Measurements from ENCODE around the gene ITGA11.

ITGA11 gene

DNA sequence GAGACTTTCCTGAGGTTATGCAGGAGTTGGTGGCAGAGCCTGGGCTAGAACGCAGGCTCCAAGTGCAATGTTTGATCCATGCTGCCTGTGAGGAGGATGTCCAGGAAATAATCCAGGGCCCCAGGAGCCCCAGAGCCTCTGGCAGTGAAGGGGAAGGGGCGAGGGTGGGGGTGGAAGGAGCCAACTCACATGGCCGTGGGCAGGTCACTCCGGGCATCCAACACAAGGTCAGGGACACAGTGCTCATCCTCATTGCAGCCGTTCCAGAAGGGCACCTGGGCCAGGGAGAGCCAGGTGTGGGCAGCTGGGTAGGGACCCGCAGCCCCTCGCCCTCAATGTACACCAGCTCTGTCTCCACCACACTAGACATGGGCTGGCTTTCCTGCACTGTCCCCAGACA, 110.7 kb downstream of the ITGA11 start:
- DNase-seq = no peak

DNA sequence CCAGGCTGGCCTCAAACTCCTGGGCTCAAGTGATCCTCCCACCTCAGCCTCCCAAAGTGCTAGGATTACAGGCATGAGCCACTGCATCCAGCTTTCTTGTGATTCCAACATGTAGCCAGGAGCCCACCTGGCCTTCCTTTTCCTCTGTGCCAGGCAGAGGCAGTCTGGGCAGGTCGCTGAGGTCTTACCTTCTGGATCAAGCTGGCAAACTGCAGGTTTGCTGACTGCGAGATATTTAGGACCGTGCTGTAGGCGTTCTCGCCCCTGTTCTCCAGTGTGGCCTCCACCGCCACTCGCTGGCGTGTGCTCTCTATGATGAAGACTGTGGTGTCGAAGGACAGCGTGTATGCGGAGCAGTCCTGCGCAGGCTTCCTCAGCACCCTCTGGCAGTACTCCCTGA, 112.0 kb downstream of the ITGA11 start:
- DNase-seq = no peak

DNA sequence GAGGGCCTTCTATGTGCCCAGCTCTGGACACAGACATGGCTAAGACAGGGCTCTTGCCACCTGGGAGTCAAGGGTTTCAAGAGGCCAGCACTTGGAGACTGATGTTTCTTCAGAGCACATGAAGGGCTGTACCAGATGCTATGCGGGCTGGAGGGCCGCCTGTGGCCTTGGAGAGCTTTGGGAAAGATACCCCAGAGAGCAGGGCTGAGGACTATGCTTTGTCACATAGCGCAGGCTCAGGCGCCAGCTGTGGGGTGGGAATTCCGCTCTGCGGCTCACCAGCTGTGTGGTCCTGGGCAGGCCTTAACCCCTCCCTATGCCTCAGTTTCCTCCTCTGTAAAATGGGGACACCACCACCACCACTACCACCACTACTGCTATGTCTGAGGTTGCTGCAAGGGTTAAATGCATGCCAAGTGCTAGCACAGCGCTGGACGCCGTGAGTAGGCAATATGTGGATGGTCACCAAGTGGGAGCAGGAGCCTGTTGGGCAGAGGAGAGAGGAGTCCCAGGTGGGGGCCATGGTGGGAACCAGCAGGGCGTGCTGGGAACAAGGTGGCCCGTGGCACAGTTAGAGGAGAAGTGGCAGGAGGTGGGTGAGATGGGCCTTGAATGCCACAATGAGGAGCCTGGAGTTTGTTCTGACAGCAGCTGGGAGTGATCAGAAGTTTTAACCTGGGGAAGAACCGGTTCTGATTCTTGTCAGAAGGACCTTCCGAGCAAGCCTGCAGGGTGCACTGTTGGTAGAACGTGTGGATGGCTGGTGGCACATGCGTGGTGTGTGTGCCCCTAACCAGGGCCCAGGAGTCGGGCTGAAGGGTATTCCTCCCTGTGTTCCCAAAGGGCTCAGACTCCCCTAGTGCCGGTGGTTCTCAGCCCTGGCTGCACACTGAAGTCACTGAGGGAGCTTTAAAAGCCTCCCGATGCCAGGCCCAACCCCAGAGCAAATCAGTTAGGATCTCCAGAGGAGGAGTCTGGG, 112.7 kb downstream of the ITGA11 start:
- no peak for DNase-seq

DNA sequence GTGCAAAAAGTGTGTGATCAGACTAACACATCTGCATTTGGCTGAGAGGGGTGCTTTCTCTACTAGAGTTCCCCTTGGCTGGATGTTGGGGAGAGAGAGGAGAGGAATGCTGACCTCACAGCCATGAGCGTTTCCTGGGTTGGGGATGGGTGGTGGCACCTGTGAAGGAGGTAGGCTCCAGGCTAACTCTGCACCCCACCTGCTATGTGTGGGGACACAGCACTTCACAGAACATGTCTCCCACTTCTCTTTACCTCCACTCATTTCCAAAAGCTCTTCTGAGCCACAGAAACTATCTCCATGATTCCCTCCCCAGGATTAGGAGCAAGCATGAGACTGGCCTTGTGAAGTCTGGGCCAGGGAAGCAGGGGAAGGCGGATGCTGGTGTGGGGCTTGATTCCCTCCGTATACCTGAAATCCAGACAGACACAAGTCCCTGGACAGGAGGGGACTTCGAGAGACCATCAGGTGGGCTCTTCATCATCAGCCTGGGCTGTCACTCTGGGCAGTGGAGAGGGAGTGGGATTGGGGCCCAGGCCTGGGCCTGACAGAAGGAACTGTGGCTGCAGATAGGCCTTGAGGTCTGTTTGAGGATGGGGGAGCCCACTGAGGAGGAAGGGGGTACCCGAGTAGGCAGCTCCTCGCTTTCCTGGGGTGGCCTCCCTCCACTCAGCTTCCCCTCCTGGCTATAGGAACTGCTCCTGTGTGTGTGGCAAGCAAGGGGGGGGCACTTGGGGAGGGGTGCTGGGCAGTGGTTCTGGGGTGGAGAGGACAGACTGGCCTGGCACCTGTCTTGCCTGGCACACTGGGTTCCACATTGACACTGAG, 113.7 kb downstream of the ITGA11 start:
- no peak for DNase-seq

DNA sequence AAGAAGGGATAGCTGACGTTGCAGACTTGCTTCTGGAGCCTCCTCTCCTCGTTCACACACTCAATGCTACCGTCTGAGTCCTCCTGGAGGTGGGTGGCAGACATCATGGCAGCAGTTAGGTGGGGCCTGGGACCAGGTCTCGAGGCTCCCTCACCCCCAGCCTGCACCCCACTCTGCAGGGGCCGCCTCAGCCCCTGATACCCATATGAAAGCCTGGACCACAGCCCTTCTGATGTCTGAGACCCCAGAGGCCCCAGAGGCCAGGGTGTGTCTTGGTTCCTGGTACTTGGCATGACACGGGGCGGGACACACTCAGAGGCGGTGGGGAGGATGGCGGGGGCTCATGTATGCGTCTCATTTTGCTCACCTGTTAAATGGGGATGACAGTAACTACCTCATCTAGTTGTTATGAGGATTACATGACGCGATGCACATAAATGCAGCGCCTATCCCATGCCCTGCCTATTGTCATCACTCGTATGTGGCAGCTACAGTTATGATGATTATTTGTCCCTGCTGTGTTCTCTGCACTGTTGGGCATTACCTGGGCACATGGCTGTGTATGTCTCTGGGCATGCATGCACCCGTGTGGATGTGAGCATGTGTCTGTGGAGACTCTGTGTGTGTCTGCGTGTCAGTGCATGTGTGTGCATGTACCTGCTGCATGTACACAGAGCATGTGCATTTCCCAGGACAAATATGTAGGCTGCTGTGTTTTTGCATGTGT, 114.5 kb downstream of the ITGA11 start:
- DNase-seq = no peak

DNA sequence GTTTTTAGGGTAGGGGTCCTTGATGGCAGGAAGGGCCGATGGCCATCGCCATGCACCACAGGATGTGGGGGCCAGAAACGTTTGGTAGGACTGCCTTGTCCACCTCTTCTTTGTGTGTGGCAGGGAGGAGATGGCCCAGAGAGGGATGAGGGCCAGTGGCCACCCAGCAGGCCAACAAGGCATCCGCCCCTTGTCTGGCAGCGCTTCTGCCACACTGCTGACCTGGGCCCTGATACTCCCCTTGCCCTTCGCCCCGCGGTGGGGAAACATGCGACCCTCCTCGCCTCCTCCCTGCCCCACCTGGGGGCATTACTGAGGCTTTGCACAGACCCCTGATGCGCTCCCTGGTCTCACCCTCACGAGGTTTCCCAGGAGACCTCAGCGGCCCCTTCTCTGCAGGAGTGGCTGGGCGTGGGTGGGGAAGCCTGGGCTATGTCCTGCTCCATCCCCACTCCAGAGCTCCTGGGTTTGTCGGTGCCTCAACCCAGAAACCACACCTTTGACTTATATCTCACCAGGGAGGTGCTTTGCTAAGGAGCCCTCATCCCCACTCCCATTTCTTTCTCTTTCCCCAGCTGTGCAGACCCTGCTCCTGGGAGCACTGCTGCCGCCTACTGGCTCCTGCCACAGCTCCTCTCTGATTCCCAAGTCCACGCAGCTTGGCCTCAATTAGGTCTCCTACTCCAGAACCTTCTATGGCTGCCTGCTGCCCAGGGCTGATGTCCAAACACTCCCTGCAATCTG, 115.7 kb downstream of the ITGA11 start:
- DNase-seq = no peak

DNA sequence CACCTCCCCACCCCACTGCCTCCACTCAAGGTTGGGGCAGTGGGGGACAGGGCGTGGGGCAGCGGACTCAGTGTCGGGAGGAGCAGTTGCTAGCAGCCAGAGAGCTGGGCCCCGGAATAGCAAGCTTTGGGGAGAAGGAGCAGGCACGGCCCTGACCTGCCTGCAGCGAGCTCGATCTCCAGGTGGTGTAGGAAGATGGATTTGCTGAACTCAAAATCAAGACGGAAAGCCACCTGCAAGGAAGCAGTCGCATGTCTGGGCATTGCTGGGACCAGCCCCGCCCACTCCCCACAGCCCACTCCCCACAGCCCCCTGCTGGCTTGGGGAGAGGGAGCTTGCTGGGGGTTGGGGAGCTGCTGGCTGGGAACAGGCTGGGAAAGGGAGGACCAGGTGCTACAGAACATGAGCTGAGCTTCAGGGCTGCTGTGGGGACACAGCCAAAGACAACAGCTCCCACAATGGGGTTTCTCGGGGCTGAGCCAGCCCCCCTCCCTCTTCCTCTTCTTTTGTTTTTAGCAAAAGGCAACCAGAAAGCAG, 116.4 kb downstream of the ITGA11 start:
- DNase-seq = no peak

DNA sequence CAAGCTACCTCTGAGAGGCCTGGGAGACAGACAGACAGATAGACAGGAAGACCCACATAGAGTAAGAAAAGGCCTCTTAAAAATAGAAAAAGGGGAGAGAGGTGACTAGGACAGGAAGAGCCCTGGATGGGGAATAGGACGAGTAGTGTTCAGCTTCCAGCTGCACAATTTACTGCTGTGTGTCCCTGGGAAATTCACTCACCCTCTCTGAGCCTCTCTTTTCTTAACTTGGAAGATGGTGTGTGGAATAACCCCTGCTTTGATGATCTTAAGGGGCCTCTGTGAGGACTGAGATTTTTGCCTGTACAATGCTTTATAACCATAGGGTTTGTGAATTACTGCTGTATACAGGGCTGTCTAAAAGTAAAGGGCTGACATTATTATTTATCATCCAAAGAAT, 116.9 kb downstream of the ITGA11 start:
- no peak for DNase-seq

DNA sequence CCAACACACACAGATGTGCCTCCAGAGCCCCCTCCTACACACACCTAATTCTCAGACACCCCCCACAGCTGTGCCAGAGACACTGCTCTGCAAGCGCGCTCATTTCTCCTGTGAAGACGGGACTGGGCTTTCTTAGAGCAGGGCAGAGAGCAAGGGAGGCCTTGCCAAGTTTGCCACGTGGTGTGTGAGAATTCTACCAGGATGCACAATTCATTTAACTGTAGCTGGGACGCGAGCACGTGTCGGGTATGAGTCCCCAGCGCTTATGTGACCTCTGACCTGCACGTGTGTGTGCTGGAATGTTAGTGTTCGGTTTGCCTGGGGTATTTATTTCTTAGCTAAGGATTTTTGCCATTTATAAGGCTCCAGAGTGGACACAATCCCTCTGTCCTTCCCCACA, 117.4 kb downstream of the ITGA11 start:
- no peak for DNase-seq

DNA sequence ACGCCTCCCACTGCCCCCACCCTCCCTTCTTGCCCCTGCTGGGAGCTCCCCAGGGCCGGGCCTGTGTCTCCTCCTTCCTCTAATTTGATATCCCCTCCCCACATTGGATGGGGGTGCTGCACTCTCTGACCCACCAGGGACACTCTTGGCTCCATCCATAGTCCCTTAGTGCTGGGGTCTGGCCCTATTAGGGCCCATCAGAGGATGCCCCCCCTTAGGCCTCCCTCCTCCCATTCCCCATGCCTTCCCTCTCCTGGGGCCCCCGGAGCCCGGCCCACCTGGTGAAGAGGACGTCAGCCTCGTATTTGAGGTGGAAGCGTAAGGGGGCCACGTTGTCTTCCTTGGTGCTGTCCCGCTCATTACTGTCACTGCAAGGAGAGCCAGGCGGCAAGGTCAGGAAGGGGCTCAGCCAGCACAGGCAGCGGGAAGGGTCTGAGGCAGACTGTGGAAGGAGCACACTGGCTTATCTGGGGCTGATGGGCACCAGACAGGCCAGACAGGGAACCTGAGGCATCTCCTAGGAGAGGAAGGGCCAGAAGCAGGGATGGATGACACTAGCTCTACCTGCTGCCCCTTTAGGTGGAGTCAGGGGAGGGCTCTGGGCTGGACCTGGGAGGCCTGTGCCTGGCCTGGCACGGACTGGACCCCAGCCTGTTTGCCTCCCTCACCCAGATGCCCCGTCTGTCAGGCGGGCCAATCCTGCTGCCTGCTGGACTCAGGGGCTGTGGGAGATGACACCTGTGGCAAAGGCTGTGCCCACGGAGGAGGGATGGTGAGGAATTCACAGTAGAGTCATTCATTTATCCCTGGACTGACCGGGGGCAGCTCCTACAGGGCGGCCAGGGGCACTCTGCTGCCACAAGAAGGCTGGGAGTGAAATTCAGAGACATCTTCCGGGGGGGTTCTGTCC, 118.2 kb downstream of the ITGA11 start:
- DNase-seq = no peak

DNA sequence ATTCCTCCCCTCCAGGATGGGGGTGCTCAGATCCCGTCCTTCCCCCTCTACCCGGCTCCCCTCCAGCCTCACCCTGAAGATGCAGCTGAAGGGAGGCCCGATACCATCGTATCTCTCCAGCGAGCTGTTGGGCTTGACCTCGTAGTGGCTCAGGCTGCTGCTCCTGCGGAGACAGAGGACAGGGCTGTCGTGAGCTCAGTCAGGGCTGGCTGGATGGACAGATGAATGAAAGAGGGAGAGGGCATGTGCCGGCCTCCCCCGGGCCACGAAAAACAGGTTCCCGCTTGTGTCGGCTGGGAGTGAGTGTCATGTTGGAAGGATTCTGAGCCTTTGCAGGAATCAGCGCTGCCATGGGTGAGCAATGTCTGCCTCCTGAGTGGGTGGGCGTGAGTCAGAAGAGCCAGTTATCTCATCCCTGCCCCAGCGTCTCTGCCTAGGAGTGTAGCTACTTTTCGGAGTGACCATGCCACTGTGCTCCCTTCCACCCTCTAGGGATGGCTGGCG, 119.2 kb downstream of the ITGA11 start:
- DNase-seq = no peak

DNA sequence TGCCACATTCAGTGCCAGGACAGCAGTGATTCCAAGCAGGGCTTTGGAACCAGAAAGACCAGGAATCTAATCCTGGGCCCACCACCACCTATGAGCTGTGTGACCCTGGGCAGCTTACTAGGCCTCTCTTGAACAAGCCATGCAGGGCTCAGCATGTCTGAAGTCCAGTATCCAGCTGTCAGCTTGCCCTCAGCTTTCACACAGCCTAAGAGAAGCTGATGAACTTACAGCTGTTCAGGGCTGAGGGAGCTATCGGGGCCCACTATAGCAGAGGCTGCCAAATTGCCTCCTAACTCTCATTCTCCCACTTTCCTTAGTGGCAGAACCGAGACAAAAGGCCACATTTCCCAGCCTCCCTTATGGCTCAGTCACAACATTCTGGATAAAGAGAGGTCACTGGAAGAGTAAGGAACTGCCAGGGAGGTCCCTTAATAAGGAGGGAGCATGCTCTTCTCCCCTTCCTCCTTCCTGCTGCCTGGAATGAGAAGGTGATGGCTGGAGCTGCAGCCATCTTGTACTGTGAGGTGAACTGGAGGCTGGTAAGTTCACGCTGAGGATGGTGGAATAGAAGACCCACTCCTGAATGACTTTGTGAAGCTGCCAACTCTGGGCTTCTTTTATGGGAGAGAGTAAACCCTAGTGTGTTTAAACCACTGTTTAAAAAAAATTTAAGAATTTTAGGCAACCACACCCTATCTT, 120.0 kb downstream of the ITGA11 start:
- no peak for DNase-seq

DNA sequence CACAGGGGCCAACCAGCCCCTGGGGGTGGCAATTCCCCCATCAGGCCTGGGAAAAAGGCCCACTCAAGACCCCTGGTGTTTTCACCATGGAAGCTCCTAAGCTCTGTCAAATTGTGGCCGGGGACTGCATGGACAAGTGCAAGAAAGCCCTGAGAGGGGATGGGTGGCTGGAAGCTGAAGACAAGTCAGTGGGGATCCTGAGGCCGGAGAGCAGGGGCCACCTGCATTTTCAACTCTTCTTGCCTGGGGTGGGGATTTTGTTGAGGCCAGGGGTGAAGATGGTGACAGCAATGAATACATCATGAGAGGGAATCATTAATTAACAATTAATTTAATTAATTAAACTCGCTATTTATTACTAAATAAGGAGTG, 120.5 kb downstream of the ITGA11 start:
- DNase-seq = no peak

DNA sequence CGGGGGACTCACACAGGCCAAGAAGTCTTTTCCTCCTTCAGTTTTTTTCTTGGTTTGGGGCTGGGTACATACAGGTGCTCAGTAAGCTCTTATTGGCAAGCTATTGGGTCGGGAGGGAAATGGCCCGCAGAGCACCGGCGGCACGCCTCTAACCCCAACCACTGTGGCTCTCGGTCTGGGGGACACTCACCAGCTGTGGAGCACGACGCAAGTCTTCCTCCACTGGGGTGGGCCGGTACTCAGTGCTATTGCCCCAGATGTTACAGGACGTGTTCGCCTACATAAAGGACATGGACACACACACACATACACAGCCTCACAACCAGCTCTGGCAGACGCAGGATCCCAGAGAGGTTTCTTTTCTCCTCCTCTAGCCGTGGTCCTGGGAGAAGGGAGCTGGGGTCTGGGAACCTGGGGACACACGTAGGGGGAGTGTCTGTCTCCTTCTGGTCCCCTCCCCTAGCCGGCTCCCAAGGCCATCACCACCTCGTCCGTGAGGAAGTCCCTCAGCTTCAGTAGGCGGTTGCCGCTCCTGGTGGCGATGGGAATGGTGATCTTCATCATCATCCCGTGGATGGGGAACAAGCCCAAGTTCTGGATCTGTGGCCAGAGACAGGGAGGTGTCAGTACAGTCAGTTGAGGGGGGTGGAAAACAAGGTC, 121.0 kb downstream of the ITGA11 start:
- DNase-seq = no peak

DNA sequence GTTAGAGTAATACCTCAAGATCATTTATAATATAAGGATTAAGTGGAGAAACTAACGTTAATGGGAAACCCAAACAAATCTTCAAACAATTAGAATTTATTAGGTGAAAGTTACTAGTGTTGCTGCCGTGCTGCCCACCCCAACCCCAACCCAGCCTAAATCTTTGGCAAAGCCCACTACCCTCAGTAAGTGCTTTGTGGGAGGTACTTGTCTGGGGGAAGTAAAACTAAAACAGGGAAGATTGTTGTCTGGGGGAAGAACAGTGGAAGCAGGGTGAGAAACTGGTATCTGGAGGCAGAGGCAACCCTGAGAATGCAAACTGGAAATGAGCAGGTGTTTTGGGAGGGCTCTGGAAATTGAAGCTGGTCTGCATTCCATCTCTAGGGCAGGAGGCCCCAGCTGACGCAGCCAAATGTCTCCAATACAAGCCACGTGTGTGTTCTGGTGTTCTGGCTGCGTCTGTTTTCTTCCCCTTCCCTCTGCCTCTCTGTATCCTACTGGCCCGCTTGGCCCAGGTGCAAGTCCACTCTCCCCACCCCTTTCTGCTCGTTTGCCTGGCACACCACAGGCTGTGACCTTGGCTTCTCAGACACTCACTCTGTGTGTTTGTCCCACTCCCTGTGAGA, 121.7 kb downstream of the ITGA11 start:
- DNase-seq = no peak

DNA sequence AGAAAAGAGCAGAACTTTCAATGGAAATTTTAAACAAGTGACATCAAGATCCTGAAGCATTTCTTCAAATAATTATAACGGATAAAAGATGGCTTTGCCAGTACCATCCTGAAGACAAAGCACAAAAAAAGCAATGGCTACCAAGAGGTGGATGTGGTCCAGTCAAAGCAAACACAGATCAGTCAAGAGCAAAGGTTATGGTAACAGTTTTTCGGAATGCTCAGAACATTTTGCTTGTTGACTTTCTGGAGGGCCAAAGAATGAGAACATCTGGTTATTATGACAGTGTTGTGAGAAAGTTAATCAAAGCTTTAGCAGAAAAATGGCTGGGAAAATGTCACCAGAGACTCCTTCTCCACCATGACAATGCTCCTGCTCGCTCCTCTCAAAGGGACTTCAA, 122.9 kb downstream of the ITGA11 start:
- no peak for DNase-seq

DNA sequence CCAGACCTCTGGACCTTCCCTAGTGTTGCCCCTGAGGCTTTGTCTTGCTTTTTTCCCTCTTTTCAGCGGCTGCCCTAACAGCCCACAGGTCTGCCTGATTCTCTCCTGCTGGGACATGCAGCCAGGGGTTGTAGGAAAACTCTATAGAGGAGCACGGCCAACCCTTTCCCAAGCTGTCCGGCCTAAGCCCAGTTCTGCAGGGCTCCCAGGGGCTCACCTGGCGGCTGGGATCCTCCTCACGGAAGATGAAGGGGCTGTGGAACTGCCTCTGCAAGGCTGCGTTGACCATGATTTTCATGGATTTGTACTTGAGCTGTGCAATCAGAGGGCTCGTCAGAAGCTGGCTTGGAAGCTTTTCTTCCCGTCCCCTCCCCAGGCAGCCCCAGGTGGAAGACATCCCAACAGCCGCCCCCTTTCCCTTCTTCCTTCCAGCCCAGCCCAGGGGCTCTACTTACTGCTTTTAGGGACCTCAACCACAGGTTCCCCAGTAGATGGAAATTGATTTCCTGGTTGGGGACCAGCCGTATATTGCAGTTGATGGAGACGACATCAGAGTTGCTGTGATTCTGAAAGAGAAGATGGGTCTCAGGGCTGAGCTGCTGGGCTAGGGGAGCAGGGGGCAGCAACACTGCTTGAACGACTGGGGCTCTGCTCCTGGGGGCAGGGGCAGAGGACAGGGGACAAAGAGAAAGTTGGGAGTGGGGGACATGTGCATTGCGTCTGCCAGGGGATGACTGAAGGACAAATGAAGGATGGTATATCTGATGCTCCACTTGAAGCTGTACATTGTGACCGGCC, 124.6 kb downstream of the ITGA11 start:
- DNase-seq = no peak

DNA sequence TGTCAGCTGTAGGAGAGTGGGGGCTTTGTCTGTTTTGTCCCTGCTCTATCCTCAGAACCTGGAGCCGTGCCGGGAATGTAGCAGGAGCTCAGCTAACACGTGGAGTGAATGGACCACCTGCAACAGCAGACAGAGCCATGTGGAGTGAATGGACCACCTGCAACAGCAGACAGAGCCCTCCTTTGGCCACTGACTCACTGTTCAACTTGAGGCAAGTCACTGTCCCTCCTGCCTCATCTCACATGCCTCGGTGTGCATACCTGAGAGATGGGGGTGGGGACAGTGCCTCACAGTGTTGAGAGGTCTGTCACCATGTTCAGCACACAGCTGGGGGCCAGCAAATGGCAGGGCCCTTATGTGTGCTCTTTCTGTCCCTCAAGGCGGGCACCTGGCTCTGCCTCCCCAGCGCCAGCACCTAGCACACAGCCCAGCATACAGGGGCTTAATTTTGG, 126.5 kb downstream of the ITGA11 start:
- DNase-seq = no peak
